Kasumi-1 (cell line): Measurements from ENCODE around the gene EEFSEC.

Source experiments
- DNase-seq, 2 experiments: peaks; one replicate each; lab custom pipeline; 2025; lab: John Stamatoyannopoulos, UW

EEFSEC gene

GRCh38 chr3:128273109-128273840 lies 120.0 kb downstream of the EEFSEC start:
- no peak for DNase-seq

- DNase-seq: no peak
These were observed 120.7 kb downstream of the EEFSEC start for GRCh38 chr3:128273841-128274573.

DNA sequence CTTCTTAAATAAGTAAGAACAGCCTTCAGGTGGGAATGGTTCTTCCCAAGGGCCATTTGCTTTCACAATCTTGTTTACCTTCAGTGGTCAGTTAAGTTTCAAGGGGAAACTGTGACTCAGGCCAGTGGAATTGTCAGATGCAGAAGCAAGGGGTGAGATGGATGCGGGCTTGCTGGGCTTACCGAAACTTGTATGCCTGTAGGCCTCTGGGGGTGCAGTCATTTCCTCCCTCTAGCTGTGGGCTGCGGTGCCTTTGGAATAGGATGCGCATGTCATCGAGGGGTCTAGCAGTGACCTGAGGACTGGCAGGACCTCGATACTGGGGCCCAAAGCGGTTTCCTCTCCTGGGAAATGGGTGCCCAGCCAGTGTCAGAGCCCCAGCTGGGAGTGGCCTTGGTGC lies 121.6 kb downstream of the EEFSEC start:
- DNase-seq: no peak

DNA sequence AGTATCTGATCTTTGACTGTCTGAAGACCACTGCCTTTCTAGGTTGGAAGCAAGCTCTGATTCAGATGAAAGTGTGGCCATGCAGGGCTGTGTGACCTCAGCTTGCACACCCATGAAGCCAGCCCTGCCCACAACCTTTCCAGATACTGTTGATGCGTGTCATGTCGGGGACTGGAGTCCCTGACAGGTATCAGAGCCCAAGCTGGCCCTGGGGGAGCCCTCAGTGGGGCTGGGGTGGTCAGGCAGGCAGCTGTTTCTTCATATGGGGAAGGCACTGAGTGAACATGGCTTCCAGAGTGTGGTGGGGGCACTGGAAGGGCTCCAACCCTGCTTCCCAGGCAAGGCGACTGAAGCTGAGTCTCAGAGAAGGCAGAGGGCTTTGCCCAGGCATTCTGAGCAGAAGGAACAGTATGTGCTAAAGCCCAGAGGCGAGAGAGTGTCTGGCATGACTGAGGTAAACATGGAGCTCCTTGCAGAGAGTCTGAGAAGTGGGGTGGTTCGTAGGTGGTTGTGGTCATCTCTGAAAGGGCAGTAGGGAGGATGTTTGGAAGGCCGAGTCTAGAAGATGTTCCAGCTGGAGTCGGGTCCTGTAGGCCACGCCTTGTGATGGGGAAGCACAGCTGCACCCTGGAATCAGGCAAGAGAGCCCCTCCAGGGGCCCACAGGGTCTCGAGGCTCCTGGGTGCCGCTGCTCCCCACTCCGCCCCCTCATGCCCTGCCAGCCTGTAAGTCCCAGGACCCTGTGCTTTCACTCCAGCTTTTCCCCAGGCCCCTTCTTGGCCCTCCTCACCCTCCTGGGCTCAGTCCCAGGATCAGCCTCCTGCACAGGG lies 122.2 kb downstream of the EEFSEC start:
- DNase-seq: no peak

- no peak for DNase-seq
These were observed 122.8 kb downstream of the EEFSEC start for GRCh38 chr3:128276146-128276435.

- no peak for DNase-seq
These were observed 123.4 kb downstream of the EEFSEC start for GRCh38 chr3:128276577-128277183.

DNA sequence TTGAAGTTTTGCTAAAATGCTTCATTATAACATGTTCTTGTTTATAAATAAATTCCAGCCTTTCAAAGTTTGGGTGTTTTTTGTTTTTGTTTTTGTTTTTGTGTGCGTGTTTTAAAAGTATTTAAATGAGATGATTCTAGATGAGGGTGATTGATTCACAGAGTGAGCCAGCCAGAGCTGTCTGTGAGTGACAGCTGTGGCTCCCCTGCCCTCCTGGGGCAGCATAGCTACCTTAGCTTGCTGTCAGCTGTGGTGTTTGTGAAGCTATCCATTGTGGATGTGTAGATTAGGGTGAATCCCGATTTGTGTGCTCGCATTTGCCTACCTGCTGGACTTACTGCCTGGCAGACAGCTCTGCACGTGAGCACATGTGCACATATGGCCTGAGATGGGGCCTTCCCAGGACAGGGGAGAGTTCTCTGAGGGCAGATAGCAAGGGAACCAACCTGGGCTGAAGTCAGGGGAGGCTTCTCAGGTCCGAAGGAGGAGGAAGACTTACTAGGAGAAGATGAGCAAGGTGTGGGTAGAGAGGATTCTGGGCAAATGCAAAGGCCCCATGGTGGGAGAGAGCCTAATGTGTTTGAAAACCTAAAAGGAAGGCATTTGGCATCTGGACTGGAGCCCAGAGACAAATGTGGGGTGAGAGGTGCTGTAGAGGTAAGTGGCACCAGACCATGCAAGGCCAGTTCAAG lies 124.2 kb downstream of the EEFSEC start:
- no peak for DNase-seq

DNA sequence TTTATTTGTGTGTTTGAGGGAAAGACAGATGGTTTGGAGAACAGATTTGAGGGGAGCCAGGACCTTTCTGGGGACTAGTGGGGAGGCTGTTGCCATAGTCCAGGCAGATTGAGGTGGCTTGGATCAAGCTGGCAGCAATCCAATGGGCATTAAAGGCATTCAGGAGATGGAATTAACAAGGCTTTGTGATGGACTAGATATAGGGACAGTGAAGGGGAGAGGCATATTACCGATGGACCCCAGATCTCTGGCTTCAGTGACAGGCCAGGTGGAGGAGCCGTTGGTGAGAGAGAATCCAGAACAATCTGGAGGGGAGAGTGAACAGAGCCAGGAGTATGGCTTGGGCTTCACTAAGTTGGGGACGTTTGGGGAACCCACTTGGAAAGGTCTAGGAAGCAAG lies 124.8 kb downstream of the EEFSEC start:
- no peak for DNase-seq

DNA sequence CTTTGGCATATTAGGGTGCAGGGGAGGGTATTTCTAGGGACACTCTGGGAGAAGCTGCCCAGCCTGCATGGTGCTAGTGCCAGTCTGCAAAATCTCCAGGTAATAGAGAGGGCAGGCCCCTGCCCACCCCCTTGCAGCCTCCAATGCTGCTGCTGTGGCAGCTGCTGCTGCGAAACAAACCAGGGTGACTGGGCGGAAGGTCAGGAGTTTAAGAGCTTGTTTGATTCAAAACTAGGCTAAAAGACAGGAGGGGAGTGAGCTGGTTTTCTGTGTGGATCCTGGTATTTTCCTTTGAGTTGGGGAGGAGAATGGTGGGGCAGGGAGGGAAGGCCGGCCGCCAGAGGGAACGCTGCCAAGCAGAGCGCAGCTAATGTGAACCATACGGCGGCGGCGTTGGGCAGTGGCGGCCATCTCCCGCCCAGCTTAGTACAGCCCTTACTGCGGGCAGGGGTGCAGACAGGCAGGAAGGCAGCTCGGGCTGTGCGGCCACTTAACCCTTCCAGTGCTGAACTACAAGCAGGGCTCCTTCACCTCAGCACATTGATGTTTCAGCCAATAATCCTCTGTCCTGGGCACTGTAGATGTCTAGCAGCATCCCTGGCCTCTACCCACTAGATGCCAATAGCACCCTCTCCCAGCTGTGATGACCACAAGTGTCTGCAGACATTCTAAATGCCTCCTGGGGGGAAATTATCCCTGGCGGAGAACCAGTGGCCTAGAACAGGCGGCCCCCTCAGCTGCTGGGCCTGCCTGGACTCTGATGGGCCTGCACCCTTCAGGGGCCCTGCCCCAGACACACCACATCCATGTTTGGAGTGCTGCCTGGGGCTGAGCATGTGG lies 125.7 kb downstream of the EEFSEC start:
- no peak for DNase-seq

- no peak for DNase-seq
These were observed 126.3 kb downstream of the EEFSEC start for GRCh38 chr3:128279601-128279880.

DNA sequence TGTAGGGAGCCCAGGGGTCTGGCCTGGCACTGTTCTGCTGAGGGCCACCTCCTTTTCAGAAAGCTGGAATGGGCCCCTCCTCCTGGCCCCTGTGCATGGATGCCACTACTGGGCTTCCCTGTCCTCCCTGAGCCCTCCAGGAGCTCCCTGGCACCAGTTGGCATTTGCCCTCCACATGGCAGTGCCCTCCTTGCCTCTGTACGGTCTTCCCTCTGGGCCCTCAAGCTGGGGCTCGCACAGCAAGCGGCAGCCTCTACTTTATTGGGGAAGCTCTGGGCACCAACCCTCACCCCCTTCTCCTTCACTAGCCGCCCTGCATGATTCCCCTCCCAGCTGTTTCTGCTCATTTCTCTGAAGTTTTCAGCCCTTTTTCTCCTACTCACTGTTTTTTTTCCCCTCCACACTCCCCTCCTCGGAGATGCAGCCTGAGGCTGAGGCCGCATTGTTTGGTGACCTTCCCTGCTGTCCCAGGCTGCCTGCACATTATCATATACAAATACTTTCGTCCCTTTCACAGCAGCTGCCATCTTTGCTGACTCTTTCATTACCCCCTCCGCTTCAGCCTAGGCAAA lies 127.3 kb downstream of the EEFSEC start:
- DNase-seq: no peak

- no peak for DNase-seq
These were observed 127.8 kb downstream of the EEFSEC start for GRCh38 chr3:128281056-128281455.

- no peak for DNase-seq
These were observed 128.4 kb downstream of the EEFSEC start for GRCh38 chr3:128281461-128282367.

- no peak for DNase-seq
These were observed 129.3 kb downstream of the EEFSEC start for GRCh38 chr3:128282380-128283196.

GRCh38 chr3:128283421-128283820 lies 130.1 kb downstream of the EEFSEC start:
- no peak for DNase-seq

DNA sequence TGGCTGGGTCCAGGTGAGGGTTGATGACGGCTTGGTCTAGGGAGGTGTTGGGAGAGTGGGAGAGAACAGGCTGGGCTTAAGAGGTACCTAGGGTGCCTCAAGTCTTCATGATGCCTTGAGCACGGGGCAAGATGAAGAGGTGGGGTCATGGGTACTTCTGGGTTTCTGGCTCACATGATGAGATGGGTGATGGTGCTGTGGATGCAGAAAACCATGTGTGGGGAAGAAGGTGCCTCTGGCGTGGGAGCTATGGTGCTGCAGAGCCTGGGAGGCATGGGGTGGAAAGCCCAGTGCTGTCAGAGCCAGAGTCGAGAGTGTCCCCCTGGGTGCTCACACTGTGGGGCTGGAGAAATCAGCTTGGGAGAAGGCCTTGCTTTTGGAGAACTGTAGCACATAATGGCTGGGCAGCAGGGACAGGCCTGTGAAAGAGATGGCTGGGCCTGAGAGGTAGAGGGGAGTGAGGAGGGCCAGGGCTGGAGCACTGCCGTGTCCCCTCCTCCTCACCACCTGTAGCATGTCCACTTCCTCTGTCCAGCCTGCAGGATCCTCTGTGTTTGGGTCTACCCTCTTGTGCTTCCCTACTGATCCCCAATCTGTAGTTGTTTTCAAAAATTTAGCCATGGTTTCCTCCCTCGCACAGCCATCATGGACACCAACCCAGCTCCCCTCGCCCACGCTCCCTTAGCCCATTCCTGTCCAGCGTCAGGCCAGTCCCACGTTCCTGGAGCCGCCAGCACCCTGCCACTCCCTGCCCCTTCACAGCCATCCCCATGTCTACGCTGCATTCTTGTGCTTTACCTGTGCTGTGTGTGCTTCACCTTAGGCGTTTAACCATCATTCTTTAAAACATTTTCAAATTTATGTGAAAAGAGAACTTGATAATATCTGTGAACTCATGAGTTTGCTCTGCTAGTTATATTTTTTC lies 132.0 kb downstream of the EEFSEC start:
- DNase-seq: no peak

- no peak for DNase-seq
These were observed 132.7 kb downstream of the EEFSEC start for GRCh38 chr3:128285967-128286321.

DNA sequence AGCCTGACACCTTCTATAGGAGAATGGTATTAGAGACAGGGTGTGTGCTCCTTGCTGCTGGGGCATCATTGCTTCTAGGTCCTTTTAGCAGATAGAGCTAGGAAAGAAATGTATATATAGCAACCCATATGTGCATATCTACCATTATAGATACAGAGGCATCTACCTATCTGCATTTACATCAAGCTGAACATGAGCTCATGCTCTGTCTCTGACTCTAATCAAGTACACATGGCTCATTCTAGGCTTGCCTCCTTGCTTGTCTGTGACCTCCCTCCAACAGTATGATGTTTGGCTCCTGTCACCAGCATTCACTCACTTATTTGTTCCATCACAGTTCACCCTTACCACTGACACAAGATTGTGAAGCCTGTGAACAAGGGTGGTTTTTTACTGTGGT lies 133.4 kb downstream of the EEFSEC start:
- DNase-seq: no peak
